ENCODE measurements around the gene TPMT. TPM values are rescaled to one million over a fixed set of nuclear protein-coding genes. Genes with fewer than 3 reads are reported as not detected.

Gene TPMT
- total RNA-seq, 4 donors from 2014 or later, result 8.1 to 16.1 (median 12.7) TPM

DNA sequence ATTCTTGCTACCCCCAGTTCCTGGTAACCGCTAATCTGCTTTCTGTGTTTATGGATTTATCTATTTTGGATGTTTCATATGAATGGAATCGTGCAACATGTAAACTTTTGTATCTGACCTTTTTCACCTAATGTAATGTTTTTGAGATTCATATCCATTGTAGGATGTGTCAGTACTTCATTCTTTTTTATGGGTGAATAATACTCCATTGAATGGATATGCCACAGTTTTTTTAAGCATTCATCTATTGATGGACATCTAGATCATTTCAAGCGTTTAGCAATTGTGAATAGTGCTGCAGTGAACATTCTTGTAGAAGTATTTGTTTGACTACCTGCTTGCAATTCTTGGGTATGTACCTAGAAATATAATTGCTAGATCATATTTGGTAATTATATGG, 13.4 kb upstream of the TPMT start:
- H3K36me3 ChIP-seq, result peaks cover 0 to 99% (median 0%) of the 10 kb centered on the region in 3 donors
- 96 to 97% methylated on average over 3 of the region's 3 CpGs for WGBS, 2 donors
- TF ChIP-seq CTCF (IDR thresholded peaks at IDR 0.05) (no peak), POLR2A (IDR thresholded peaks at IDR 0.05) (no peak)

GRCh38 chr6:18166312-18167036, 11.6 kb upstream of the TPMT start:
- TF ChIP-seq CTCF (IDR thresholded peaks at IDR 0.05), result no peak
- no peak for TF ChIP-seq POLR2A (IDR thresholded peaks at IDR 0.05)
- no peak overlapping the region for H3K27ac ChIP-seq
- DNase-seq, result no peak
- H3K36me3 ChIP-seq, result peaks cover 0 to 99% (median 0%) of the 10 kb centered on the region in 3 donors
- no peak overlapping the region for H3K4me3 ChIP-seq
- WGBS, 2 donors, result 86 to 88% methylated on average over 2 of the region's 2 CpGs
- intact Hi-C loops (cut with DNase I), result no loop called here
- peaks cover 0 to 3% (median 0%) of the 10 kb centered on the region in 3 donors for H3K4me1 ChIP-seq
- peaks cover 0 to 7% (median 0%) of the 10 kb centered on the region in 3 donors for H3K9me3 ChIP-seq
- no peaks in the 10 kb centered on the region for H3K27me3 ChIP-seq

More for the DNA sequence above, 13.4 kb upstream of the TPMT start:
- H3K4me1 ChIP-seq, result no peaks in the 10 kb centered on the region
- no peak overlapping the region for H3K27ac ChIP-seq
- H3K9me3 ChIP-seq, result peaks cover 0 to 7% (median 0%) of the 10 kb centered on the region in 3 donors
- H3K4me3 ChIP-seq, result no peak overlapping the region
- H3K27me3 ChIP-seq, result no peaks in the 10 kb centered on the region
- no peak for DNase-seq
- intact Hi-C loops (cut with DNase I), result no loop called here

GRCh38 chr6:18165751-18166150, 10.9 kb upstream of the TPMT start:
- Histone ChIP-seq H3K36me3 (peaks cover 0 to 100% (median 0%) of the 10 kb centered on the region in 3 donors), H3K27me3 (no peaks in the 10 kb centered on the region), H3K27ac (no peak overlapping the region), H3K4me1 (peaks cover 0 to 10% (median 0%) of the 10 kb centered on the region in 3 donors), H3K4me3 (no peak overlapping the region), H3K9me3 (peaks cover 0 to 7% (median 0%) of the 10 kb centered on the region in 3 donors)
- WGBS, 2 donors, result 90 to 91% methylated on average over 4 of the region's 4 CpGs
- TF ChIP-seq CTCF (IDR thresholded peaks at IDR 0.05) (no peak), POLR2A (IDR thresholded peaks at IDR 0.05) (no peak)
- DNase-seq, result no peak
- intact Hi-C loops (cut with DNase I), result no loop called here

DNA sequence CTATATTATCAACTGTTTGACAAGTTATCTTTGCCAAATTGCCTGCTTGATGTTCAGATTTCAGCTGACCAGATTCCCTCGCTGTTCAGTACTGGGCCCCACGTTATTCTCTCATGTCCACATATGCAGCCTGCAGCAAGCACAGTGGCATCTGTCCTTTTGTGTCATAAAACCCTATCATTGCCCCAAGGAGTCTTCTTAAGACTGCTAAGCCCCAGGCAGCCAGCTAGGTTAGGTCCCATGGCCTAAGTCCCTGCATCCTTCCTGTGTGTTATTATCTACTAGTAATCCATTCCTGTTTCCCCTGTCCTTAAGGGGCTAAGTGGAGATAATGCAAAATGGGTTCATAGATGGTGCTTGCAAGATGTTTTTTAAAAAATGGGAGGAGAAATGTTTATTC, 7.5 kb upstream of the TPMT start:
- Histone ChIP-seq H3K27me3 (no peaks in the 10 kb centered on the region), H3K4me1 (peaks cover 0 to 10% (median 0%) of the 10 kb centered on the region in 3 donors), H3K9me3 (no peaks in the 10 kb centered on the region), H3K4me3 (no peak overlapping the region), H3K36me3 (peaks cover 0 to 78% (median 0%) of the 10 kb centered on the region in 3 donors), H3K27ac (no peak overlapping the region)
- WGBS, 2 donors, result 71 to 100% methylated on average over 2 of the region's 2 CpGs
- no peak for DNase-seq
- TF ChIP-seq POLR2A (IDR thresholded peaks at IDR 0.05) (no peak), CTCF (IDR thresholded peaks at IDR 0.05) (no peak)
- intact Hi-C loops (cut with DNase I), result no loop called here

DNA sequence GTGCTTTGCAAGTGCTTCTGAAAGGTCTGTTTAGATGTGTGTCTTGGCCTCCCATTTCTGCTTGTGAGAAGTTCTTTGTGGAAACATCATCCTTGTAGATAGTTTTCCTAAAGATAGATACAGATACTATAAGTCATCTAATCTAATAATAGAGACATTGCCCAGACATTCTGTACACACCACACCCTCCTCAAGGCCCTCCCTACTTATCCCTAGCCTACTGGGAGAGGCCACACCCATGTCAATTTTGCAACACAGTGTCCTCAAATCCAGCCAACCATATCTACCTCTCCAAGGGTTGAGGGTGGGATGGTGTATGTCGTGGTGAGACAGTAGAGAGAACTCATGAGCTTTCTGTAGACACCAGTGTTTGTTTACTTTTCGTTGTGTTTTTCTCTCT, 6.6 kb upstream of the TPMT start:
- H3K4me3 ChIP-seq, result no peak overlapping the region
- peak overlapping the region; percentile 0 to 77 (median 53) for H3K27ac ChIP-seq
- 82 to 84% methylated on average over 2 of the region's 2 CpGs for WGBS, 2 donors
- H3K4me1 ChIP-seq, result peaks cover 0 to 14% (median 0%) of the 10 kb centered on the region in 3 donors
- H3K9me3 ChIP-seq, result no peaks in the 10 kb centered on the region
- no peak for TF ChIP-seq POLR2A (IDR thresholded peaks at IDR 0.05)
- no peak for TF ChIP-seq CTCF (IDR thresholded peaks at IDR 0.05)
- no peak for DNase-seq
- peaks cover 0 to 68% (median 0%) of the 10 kb centered on the region in 3 donors for H3K36me3 ChIP-seq
- intact Hi-C loops (cut with DNase I), result no loop called here
- H3K27me3 ChIP-seq, result no peaks in the 10 kb centered on the region

All from esophagus squamous epithelium (tissue), 5 donors.